Measurements from ENCODE around the gene PGM5.

DNA sequence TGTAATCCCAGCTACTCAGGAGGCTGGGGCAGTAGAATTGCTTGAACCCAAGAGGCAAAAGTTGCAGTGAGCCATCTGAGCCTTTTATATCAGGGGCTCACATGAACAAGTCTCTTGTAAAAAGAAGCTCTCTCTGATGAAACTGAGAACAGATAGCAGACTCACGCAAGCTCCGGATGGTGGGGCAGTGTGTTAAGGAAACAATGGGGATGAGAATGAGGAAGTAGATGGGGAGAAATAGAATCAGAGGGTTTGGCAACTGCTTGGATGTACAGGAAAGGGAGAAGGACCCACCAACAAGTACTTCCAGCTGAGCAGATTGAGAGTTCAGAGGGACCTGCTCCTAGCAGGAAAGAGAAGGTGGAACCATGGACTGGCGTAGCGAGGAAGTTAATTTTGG is 165.7 kb downstream of the PGM5 start:
- TF ChIP-seq, protein P1, sequence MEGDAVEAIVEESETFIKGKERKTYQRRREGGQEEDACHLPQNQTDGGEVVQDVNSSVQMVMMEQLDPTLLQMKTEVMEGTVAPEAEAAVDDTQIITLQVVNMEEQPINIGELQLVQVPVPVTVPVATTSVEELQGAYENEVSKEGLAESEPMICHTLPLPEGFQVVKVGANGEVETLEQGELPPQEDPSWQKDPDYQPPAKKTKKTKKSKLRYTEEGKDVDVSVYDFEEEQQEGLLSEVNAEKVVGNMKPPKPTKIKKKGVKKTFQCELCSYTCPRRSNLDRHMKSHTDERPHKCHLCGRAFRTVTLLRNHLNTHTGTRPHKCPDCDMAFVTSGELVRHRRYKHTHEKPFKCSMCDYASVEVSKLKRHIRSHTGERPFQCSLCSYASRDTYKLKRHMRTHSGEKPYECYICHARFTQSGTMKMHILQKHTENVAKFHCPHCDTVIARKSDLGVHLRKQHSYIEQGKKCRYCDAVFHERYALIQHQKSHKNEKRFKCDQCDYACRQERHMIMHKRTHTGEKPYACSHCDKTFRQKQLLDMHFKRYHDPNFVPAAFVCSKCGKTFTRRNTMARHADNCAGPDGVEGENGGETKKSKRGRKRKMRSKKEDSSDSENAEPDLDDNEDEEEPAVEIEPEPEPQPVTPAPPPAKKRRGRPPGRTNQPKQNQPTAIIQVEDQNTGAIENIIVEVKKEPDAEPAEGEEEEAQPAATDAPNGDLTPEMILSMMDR (conservative IDR thresholded peaks at IDR 0.05; ENCODE audit: low read depth, low read length), result no peak
- no peak for TF ChIP-seq EZH2 (IDR thresholded peaks at IDR 0.05; ENCODE audit: borderline replicate concordance, low read depth, low read length, poor library complexity, severe bottlenecking)

Data from A673 (cell line).